ENCODE results near the gene DEFB114. TPM values are rescaled to one million over a fixed set of nuclear protein-coding genes. Genes with fewer than 3 reads are reported as not detected.

The DEFB114 gene
- total RNA-seq, 1 donor from 2014 or later: not detected

DNA sequence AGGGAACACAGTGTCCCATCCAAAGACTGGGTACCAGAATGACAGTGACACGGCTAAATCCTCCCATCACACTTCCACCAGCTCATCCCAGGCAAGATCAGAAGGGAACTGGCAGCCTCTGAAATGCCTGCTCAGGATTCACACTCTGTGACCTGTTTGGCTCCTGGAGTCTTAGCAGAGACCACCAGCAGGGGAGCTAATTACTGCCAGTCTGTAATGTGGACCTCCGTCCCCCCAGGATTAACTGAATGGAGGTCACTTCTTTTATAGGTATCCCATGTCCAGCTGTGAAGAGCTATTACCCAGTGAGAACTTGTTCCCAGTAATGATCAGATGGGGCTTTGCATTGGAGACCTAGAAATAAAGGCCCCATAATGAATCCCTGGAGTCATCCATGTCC lies 45.2 kb downstream of the DEFB114 start:
- no peak overlapping the region for H3K4me3 Mint-ChIP-seq (ENCODE audit: unreplicated experiment)
- no peaks in the 10 kb centered on the region for H3K9me3 Mint-ChIP-seq (ENCODE audit: unreplicated experiment)
- H3K27me3 Mint-ChIP-seq (ENCODE audit: unreplicated experiment): no peaks in the 10 kb centered on the region
- TF ChIP-seq, protein P1, sequence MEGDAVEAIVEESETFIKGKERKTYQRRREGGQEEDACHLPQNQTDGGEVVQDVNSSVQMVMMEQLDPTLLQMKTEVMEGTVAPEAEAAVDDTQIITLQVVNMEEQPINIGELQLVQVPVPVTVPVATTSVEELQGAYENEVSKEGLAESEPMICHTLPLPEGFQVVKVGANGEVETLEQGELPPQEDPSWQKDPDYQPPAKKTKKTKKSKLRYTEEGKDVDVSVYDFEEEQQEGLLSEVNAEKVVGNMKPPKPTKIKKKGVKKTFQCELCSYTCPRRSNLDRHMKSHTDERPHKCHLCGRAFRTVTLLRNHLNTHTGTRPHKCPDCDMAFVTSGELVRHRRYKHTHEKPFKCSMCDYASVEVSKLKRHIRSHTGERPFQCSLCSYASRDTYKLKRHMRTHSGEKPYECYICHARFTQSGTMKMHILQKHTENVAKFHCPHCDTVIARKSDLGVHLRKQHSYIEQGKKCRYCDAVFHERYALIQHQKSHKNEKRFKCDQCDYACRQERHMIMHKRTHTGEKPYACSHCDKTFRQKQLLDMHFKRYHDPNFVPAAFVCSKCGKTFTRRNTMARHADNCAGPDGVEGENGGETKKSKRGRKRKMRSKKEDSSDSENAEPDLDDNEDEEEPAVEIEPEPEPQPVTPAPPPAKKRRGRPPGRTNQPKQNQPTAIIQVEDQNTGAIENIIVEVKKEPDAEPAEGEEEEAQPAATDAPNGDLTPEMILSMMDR (IDR thresholded peaks at IDR 0.05): no peak
- DNase-seq (ENCODE audit: extremely low spot score, unreplicated experiment): no peak
- H3K4me1 Mint-ChIP-seq (ENCODE audit: unreplicated experiment): no peaks in the 10 kb centered on the region
- no peak overlapping the region for H3K27ac Mint-ChIP-seq (ENCODE audit: unreplicated experiment)
- H3K36me3 Mint-ChIP-seq (ENCODE audit: unreplicated experiment): no peaks in the 10 kb centered on the region

DNA sequence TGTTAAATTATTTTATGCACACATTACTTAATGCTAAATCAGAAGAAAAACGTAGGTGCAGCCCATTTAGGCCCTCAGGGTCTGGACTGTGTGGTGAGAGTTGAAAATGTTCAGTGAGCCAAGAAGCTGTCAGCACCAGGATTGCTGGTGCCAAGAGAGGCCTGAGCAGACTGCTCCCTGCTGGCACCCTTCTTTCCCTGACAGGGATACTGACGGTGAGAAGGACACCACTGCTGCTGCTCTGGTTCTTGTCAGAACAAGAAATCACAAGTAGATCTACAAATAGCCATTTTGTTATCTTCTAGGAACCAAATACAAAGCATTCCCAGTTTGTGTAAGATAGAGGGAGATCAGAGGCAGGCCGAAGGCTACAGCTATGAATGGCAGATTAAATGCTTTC lies 48.9 kb downstream of the DEFB114 start:
- TF ChIP-seq, protein P1 (IDR thresholded peaks at IDR 0.05): no peak
- Mint-ChIP-seq H3K27me3 (ENCODE audit: unreplicated experiment) (no peaks in the 10 kb centered on the region), H3K27ac (ENCODE audit: unreplicated experiment) (no peak overlapping the region), H3K36me3 (ENCODE audit: unreplicated experiment) (no peaks in the 10 kb centered on the region), H3K4me3 (ENCODE audit: unreplicated experiment) (no peak overlapping the region), H3K9me3 (ENCODE audit: unreplicated experiment) (no peaks in the 10 kb centered on the region), H3K4me1 (ENCODE audit: unreplicated experiment) (no peaks in the 10 kb centered on the region)
- no peak for DNase-seq (ENCODE audit: extremely low spot score, unreplicated experiment)

DNA sequence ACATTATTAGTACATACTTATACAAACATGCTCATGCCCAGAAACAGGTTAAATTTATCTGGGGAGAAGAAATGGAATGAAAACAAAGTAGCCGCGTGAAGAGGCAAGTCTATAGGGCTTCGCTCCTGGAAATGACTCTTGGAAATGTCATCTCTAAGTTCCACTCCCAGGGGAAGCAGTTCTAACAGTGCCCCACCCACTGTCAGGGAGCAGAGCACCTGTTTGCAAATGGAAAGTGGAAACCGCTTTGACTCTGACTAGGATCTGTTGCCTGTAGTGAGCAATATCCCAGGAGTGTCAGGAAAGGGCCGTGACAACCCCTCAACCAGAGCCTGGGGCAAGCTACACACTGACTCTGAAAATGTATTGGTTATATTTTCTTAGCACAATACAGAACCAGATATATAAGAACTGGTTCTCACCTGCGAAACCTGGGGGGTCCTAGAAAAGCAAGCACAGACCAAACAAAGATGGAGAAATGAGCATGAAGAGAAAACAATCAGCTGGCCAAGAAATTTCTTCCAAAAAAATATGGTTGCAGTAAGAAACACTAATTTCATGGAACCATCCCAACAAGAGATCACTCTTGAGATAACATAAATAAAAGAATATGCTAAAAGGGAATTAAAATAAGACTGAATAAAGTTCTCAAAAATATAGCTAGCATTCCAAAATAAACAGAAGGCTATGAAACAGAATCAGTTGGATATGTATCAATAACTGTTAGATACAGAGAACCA lies 50.2 kb downstream of the DEFB114 start:
- TF ChIP-seq, protein P1 (IDR thresholded peaks at IDR 0.05): no peak
- Mint-ChIP-seq H3K9me3 (ENCODE audit: unreplicated experiment) (no peaks in the 10 kb centered on the region), H3K4me3 (ENCODE audit: unreplicated experiment) (no peak overlapping the region), H3K27me3 (ENCODE audit: unreplicated experiment) (no peaks in the 10 kb centered on the region), H3K27ac (ENCODE audit: unreplicated experiment) (no peak overlapping the region), H3K4me1 (ENCODE audit: unreplicated experiment) (no peaks in the 10 kb centered on the region), H3K36me3 (ENCODE audit: unreplicated experiment) (no peaks in the 10 kb centered on the region)
- no peak for DNase-seq (ENCODE audit: extremely low spot score, unreplicated experiment)

DNA sequence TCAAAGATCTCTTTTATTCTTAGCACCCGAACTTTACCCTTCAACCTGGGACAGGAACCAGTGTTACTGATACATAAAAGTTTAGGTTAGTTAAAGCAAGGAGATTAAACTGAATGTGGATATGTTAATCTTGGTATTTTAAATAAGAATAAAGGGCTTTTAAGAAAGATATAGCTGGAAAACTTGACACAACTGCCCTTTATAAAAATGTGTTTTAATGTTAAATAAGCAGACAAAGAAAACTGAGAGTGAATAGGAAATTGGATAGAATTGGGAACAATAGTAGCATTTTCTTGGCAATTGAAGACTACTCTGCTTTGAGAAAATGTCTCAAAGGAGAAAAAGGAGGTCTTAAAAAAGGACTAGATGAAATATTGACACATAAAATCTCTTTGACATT lies 51.8 kb downstream of the DEFB114 start:
- no peak for DNase-seq (ENCODE audit: extremely low spot score, unreplicated experiment)
- H3K27me3 Mint-ChIP-seq (ENCODE audit: unreplicated experiment): no peaks in the 10 kb centered on the region
- TF ChIP-seq, protein P1 (IDR thresholded peaks at IDR 0.05): no peak
- no peaks in the 10 kb centered on the region for H3K4me1 Mint-ChIP-seq (ENCODE audit: unreplicated experiment)
- no peak overlapping the region for H3K27ac Mint-ChIP-seq (ENCODE audit: unreplicated experiment)
- H3K36me3 Mint-ChIP-seq (ENCODE audit: unreplicated experiment): no peaks in the 10 kb centered on the region
- no peaks in the 10 kb centered on the region for H3K9me3 Mint-ChIP-seq (ENCODE audit: unreplicated experiment)
- H3K4me3 Mint-ChIP-seq (ENCODE audit: unreplicated experiment): no peak overlapping the region

DNA sequence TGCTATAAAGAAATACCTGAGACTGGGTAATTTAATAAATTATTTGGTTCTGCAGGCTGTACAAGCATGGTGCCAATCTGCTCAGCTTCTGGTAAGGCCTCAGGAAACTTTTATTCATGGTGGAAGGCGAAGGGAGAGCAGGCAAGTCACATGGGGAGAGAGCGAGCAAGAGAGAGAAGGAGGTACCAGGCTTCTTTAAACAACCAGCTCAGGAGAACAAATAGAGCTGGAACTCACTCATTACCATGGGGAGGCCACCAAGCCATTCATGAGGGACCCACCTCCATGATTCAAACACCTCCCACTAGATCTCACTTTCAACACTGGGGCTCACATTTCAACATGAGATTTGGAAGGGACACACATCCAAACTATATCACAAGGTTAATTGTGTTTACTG lies 52.7 kb downstream of the DEFB114 start:
- Mint-ChIP-seq H3K27ac (ENCODE audit: unreplicated experiment) (no peak overlapping the region), H3K9me3 (ENCODE audit: unreplicated experiment) (no peaks in the 10 kb centered on the region), H3K27me3 (ENCODE audit: unreplicated experiment) (no peaks in the 10 kb centered on the region), H3K36me3 (ENCODE audit: unreplicated experiment) (no peaks in the 10 kb centered on the region), H3K4me3 (ENCODE audit: unreplicated experiment) (no peak overlapping the region), H3K4me1 (ENCODE audit: unreplicated experiment) (no peaks in the 10 kb centered on the region)
- DNase-seq (ENCODE audit: extremely low spot score, unreplicated experiment): no peak
- TF ChIP-seq, protein P1 (IDR thresholded peaks at IDR 0.05): no peak

Other genes starting within 250 kb of the DEFB114 start
- not detected in 2 replicates for gene CRISP3, start 219.8 kb downstream of the DEFB114 start, total RNA-seq
- not detected in 2 replicates for gene PGK2, start 176.9 kb downstream of the DEFB114 start, total RNA-seq
- not detected in 2 replicates for gene CRISP1, start 97.6 kb downstream of the DEFB114 start, total RNA-seq
- not detected in 2 replicates for gene DEFB113, start 5.5 kb upstream of the DEFB114 start, total RNA-seq
- gene DEFB110, start 57.8 kb upstream of the DEFB114 start, total RNA-seq: not detected in 2 replicates
- gene DEFB112, start 85.8 kb upstream of the DEFB114 start, total RNA-seq: not detected in 2 replicates

Measured in osteocyte (in vitro differentiated cells).